ENCODE data around the gene EEF1AKMT1.
A peak's percentile ranks its signal among the peaks of the same experiment; 100 is the strongest.

EEF1AKMT1 gene

GRCh38 chr13:20740021-20740420, 33.7 kb downstream of the EEF1AKMT1 start:
- H3K27ac ChIP-seq (ENCODE audit: low read depth, low read length) = no peak overlapping the region
- no peaks in the 10 kb centered on the region for H3K27me3 ChIP-seq (ENCODE audit: control insufficient read depth, insufficient read depth, low read length)

DNA sequence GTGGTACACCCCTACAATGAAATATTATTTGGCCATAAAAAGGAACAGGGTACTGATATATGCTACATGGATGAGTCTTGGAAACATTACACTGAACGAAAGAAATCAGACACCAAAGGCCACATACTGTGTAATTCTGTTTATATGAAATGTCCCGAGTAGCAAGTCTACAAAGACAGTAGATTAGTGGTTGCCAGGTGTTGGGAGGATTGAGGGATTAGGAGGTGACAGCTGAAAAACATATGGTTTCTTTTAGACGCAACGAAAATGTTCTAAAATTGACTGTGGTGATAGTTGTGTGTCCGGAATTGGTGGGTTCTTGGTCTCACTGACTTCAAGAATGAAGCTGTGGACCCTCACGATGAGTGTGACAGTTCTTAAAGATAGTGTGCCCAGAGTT, 35.1 kb downstream of the EEF1AKMT1 start:
- H3K9ac ChIP-seq (ENCODE audit: low read length) = no peak overlapping the region
- no peaks in the 10 kb centered on the region for H3K27me3 ChIP-seq (ENCODE audit: control insufficient read depth, insufficient read depth, low read length)
- H3K4me1 ChIP-seq (ENCODE audit: control insufficient read depth, insufficient read depth, low read length) = no peaks in the 10 kb centered on the region
- no peaks in the 10 kb centered on the region for H3K36me3 ChIP-seq (ENCODE audit: control insufficient read depth, insufficient read depth, low read length)
- peaks cover 3% of the 10 kb centered on the region; the same call in 1 of the 2 replicates for H3K9me3 ChIP-seq (ENCODE audit: control insufficient read depth, insufficient read depth, low read depth, low read length)
- H3K27ac ChIP-seq (ENCODE audit: low read depth, low read length) = no peak overlapping the region
- H3K4me3 ChIP-seq (ENCODE audit: low read depth, low read length) = no peak overlapping the region

More at GRCh38 chr13:20740021-20740420, 33.7 kb downstream of the EEF1AKMT1 start:
- Histone ChIP-seq H3K4me3 (ENCODE audit: low read depth, low read length) (no peak overlapping the region), H3K36me3 (ENCODE audit: control insufficient read depth, insufficient read depth, low read length) (no peaks in the 10 kb centered on the region), H3K4me1 (ENCODE audit: control insufficient read depth, insufficient read depth, low read length) (no peaks in the 10 kb centered on the region), H3K9me3 (ENCODE audit: control insufficient read depth, insufficient read depth, low read depth, low read length) (peaks cover 3% of the 10 kb centered on the region; the same call in 1 of the 2 replicates), H3K9ac (ENCODE audit: low read length) (no peak overlapping the region)

DNA sequence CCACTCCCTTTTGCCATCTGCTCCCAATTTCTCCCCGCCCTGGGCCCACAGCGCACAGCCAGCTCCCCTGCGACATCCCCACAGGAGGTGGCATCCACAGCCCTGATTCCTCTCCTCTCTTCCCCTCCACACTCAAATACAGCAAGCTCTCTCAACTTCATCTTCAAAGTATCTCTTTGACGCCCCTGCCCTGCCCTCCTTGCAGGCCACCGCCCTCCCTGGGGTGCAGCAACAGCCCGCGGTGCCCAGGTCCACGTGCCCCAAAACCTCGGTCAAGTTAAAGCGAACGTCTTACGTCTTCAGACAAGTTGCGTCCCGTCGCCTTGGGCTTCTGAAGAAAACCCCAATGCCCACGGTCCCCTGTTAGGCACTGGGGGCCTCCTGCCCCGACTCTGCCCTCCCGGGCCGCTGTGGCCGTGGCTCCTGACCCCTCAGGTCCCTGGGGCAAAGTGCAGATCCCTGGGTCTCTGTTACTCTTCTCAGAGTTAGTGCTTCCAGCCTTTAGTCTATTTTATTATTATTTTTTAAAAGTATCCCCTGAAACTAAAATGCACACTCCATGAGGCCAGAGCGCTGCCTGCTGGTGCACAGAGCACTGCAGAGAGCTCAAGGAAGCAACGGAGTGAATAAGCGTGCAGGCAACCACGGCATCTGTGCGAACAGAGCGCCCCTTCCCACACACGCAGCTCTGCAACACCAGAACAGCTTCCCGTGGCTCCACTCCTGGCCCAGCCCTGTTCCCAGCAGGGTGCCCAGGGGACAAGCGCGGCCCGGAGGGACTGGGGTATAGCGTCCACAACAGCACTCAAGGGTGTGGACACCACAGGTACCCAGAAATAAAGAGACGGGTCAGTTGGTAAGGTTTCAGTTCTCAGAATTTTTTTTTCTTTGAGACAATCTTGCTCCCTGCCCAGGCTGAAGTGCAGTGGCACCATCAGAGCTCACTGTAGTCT, 43.9 kb downstream of the EEF1AKMT1 start:
- Histone ChIP-seq H3K27ac (ENCODE audit: low read depth, low read length) (no peak overlapping the region), H3K36me3 (ENCODE audit: control insufficient read depth, insufficient read depth, low read length) (no peaks in the 10 kb centered on the region), H3K9me3 (ENCODE audit: control insufficient read depth, insufficient read depth, low read depth, low read length) (no peaks in the 10 kb centered on the region), H3K9ac (ENCODE audit: low read length) (no peak overlapping the region), H3K4me3 (ENCODE audit: low read depth, low read length) (no peak overlapping the region), H3K4me1 (ENCODE audit: control insufficient read depth, insufficient read depth, low read length) (no peaks in the 10 kb centered on the region), H3K27me3 (ENCODE audit: control insufficient read depth, insufficient read depth, low read length) (no peaks in the 10 kb centered on the region)

DNA sequence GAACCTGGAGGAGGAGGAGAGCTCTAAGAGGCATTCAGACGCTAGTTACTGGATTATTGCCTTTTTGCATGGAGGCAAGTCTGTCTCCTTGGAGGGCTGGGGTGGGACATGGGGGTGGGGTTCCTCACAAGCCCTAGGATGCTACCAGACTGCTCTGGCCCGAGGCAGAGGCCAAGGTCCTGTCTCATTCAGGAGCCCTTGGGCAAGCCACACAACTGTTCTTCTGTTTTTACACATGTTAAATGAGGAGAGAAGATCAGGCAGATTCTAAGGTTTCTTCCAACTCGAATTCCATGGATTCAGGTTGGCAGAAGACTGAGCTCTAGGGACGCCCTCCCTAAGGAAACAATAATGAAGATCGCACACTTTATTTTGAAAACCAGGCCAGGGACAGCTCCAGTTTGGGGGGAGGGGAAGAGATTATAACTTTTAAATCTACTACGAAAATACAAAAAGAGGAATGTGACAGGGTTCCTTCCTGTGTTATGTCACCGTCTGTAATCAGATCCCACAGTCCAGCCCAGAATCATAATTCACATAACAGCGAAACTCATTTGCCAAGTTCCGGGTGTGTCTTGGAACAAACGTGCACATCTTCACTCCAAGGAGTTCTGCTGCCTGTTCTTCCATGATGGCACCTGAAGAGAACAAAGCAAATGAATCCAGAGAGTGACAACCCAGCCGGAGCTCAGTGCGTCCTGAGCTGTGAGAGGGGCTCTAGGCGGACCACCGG, 45.0 kb downstream of the EEF1AKMT1 start:
- Histone ChIP-seq H3K27ac (ENCODE audit: low read depth, low read length) (no peak overlapping the region), H3K4me3 (ENCODE audit: low read depth, low read length) (no peak overlapping the region), H3K27me3 (ENCODE audit: control insufficient read depth, insufficient read depth, low read length) (no peaks in the 10 kb centered on the region), H3K36me3 (ENCODE audit: control insufficient read depth, insufficient read depth, low read length) (no peaks in the 10 kb centered on the region), H3K9me3 (ENCODE audit: control insufficient read depth, insufficient read depth, low read depth, low read length) (no peaks in the 10 kb centered on the region), H3K4me1 (ENCODE audit: control insufficient read depth, insufficient read depth, low read length) (no peaks in the 10 kb centered on the region), H3K9ac (ENCODE audit: low read length) (no peak overlapping the region)

- no peaks in the 10 kb centered on the region for H3K4me1 ChIP-seq (ENCODE audit: control insufficient read depth, insufficient read depth, low read length)
- H3K27me3 ChIP-seq (ENCODE audit: control insufficient read depth, insufficient read depth, low read length) = peaks cover 5% of the 10 kb centered on the region; the same call in 1 of the 2 replicates
- H3K27ac ChIP-seq (ENCODE audit: low read depth, low read length) = no peak overlapping the region
- no peaks in the 10 kb centered on the region for H3K36me3 ChIP-seq (ENCODE audit: control insufficient read depth, insufficient read depth, low read length)
- H3K9ac ChIP-seq (ENCODE audit: low read length) = no peak overlapping the region
- no peaks in the 10 kb centered on the region for H3K9me3 ChIP-seq (ENCODE audit: control insufficient read depth, insufficient read depth, low read depth, low read length)
- H3K4me3 ChIP-seq (ENCODE audit: low read depth, low read length) = no peak overlapping the region
Observed at GRCh38 chr13:20727856-20728255, 45.9 kb downstream of the EEF1AKMT1 start.

DNA sequence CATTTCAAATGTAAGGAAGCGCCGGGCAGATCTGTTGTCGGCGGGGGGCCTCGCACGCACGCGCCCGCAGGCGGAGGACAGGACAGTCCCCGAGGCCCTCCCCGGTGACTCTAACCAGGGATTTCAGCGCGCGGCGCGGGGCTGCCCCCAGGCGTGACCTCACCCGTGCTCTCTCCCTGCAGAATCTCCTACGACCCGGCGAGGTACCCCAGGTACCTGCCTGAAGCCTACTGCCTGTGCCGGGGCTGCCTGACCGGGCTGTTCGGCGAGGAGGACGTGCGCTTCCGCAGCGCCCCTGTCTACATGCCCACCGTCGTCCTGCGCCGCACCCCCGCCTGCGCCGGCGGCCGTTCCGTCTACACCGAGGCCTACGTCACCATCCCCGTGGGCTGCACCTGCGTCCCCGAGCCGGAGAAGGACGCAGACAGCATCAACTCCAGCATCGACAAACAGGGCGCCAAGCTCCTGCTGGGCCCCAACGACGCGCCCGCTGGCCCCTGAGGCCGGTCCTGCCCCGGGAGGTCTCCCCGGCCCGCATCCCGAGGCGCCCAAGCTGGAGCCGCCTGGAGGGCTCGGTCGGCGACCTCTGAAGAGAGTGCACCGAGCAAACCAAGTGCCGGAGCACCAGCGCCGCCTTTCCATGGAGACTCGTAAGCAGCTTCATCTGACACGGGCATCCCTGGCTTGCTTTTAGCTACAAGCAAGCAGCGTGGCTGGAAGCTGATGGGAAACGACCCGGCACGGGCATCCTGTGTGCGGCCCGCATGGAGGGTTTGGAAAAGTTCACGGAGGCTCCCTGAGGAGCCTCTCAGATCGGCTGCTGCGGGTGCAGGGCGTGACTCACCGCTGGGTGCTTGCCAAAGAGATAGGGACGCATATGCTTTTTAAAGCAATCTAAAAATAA, 52.1 kb downstream of the EEF1AKMT1 start:
- Histone ChIP-seq H3K9me3 (ENCODE audit: control insufficient read depth, insufficient read depth, low read depth, low read length) (no peaks in the 10 kb centered on the region), H3K9ac (ENCODE audit: low read length) (peak overlapping the region; percentile 44), H3K4me3 (ENCODE audit: low read depth, low read length) (peak overlapping the region; percentile 69), H3K27me3 (ENCODE audit: control insufficient read depth, insufficient read depth, low read length) (peaks cover 56% of the 10 kb centered on the region), H3K27ac (ENCODE audit: low read depth, low read length) (no peak overlapping the region), H3K36me3 (ENCODE audit: control insufficient read depth, insufficient read depth, low read length) (no peaks in the 10 kb centered on the region), H3K4me1 (ENCODE audit: control insufficient read depth, insufficient read depth, low read length) (peaks cover 11% of the 10 kb centered on the region)

DNA sequence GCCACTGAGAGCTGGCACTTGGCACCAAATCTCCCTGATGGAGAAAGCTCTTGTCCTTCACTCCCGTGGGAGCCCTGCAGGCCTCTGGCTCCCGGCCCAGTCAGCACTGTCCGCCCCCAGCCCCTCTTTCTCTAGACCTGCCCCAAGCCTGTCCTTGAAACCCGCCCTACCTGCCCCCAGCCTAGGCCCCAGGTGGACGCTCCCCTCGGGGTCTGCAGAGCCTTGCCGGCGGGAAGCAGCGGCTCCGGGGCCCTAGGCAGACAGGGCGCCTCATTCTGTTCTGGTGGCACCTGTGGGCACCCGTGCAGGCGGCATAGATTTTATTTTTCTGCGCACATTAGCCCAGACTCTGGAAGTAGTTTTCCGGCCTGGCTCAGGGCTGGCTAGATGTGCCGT, 52.7 kb downstream of the EEF1AKMT1 start:
- peaks cover 15% of the 10 kb centered on the region for H3K4me1 ChIP-seq (ENCODE audit: control insufficient read depth, insufficient read depth, low read length)
- no peaks in the 10 kb centered on the region for H3K36me3 ChIP-seq (ENCODE audit: control insufficient read depth, insufficient read depth, low read length)
- H3K27me3 ChIP-seq (ENCODE audit: control insufficient read depth, insufficient read depth, low read length) = peaks cover 62% of the 10 kb centered on the region
- no peaks in the 10 kb centered on the region for H3K9me3 ChIP-seq (ENCODE audit: control insufficient read depth, insufficient read depth, low read depth, low read length)
- no peak overlapping the region for H3K27ac ChIP-seq (ENCODE audit: low read depth, low read length)
- H3K4me3 ChIP-seq (ENCODE audit: low read depth, low read length) = peak overlapping the region; percentile 69
- H3K9ac ChIP-seq (ENCODE audit: low read length) = peak overlapping the region; percentile 44

DNA sequence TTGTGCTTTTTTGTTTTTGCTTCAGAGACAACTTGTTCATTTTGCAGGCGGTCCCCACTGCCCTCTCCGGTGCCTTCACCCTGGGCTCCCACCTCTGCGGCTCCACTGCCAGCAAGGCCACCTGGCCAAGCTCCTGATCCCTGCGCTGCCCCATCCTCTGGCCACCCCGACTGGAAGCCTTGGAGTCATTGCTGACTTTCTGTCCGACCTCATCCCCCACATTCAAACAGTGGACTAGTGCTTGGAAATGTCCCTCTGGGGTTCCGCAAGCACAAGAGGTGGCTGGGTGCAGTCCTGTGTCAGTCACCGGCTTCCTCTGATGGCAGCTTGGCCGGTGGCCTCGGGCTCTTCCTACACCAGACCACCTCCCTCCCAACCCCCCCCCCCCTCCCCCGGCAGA, 53.3 kb downstream of the EEF1AKMT1 start:
- Histone ChIP-seq H3K27me3 (ENCODE audit: control insufficient read depth, insufficient read depth, low read length) (peaks cover 65% of the 10 kb centered on the region), H3K9me3 (ENCODE audit: control insufficient read depth, insufficient read depth, low read depth, low read length) (no peaks in the 10 kb centered on the region), H3K4me1 (ENCODE audit: control insufficient read depth, insufficient read depth, low read length) (peaks cover 15% of the 10 kb centered on the region), H3K4me3 (ENCODE audit: low read depth, low read length) (no peak overlapping the region), H3K9ac (ENCODE audit: low read length) (no peak overlapping the region), H3K36me3 (ENCODE audit: control insufficient read depth, insufficient read depth, low read length) (no peaks in the 10 kb centered on the region), H3K27ac (ENCODE audit: low read depth, low read length) (no peak overlapping the region)

DNA sequence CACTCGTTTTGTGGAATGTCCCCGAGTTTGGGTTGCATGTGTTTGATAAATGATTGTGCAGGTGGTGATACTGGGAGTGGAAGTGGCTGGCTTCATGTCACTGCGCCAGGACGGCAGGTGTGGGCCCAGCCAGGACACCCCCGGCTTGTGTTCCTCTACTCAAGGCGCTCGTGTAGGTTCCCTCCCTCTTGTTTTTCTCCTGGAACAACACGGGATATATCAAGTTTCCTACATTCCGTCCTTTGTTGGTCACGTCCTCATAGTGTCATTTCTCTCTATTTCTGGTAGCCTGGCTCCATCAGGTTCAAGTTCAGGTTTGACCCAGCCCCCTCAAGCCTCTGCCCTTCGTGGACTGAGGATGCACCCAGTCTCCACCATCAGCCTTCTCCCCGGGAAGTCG, 54.0 kb downstream of the EEF1AKMT1 start:
- H3K4me3 ChIP-seq (ENCODE audit: low read depth, low read length) = no peak overlapping the region
- no peak overlapping the region for H3K9ac ChIP-seq (ENCODE audit: low read length)
- H3K4me1 ChIP-seq (ENCODE audit: control insufficient read depth, insufficient read depth, low read length) = peaks cover 15% of the 10 kb centered on the region
- H3K27me3 ChIP-seq (ENCODE audit: control insufficient read depth, insufficient read depth, low read length) = peaks cover 65% of the 10 kb centered on the region
- H3K9me3 ChIP-seq (ENCODE audit: control insufficient read depth, insufficient read depth, low read depth, low read length) = no peaks in the 10 kb centered on the region
- no peaks in the 10 kb centered on the region for H3K36me3 ChIP-seq (ENCODE audit: control insufficient read depth, insufficient read depth, low read length)
- H3K27ac ChIP-seq (ENCODE audit: low read depth, low read length) = no peak overlapping the region

DNA sequence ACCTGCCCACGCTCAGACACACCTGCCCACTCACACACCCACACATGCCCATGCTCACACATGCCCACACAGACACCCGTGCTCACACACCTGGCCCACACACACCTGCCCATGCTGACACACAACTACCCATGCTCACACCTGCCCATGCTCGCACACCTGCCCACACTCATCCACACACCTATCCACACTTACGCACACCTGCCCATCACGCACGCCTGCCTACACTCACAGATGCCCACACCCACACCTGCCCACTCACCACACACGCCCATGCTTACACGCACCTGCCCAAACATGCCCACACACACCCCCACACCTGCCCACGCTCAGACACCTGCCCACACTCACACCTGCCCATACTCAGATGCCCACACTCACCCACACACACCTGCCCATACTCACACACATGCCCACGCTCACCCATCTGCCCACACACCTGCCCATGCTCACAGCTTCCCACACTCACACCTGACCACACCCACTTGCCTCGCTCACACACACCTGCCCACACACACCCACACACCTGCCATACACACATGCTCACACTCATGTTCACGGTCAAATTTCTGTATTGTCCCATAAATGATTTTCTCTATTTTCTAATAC, 54.7 kb downstream of the EEF1AKMT1 start:
- Histone ChIP-seq H3K4me3 (ENCODE audit: low read depth, low read length) (no peak overlapping the region), H3K27me3 (ENCODE audit: control insufficient read depth, insufficient read depth, low read length) (peaks cover 65% of the 10 kb centered on the region), H3K36me3 (ENCODE audit: control insufficient read depth, insufficient read depth, low read length) (no peaks in the 10 kb centered on the region), H3K4me1 (ENCODE audit: control insufficient read depth, insufficient read depth, low read length) (peaks cover 15% of the 10 kb centered on the region), H3K27ac (ENCODE audit: low read depth, low read length) (no peak overlapping the region), H3K9me3 (ENCODE audit: control insufficient read depth, insufficient read depth, low read depth, low read length) (no peaks in the 10 kb centered on the region), H3K9ac (ENCODE audit: low read length) (no peak overlapping the region)
